Measurements from ENCODE around the gene RMND1.
"Not testable (repeated sequence)": the region's sequence is repeated elsewhere in the genome, so short reads cannot be mapped to it uniquely, and the experiment has no call there.

The RMND1 gene

GRCh38 chr6:151461673-151462072, 9.7 kb upstream of the RMND1 start:
- no peak overlapping the region for H3K4me3 ChIP-seq (ENCODE audit: control insufficient read depth, low read depth, low read length)
- DNase-seq (ENCODE audit: low read depth): no peak
- no peak for TF ChIP-seq CTCF (conservative IDR thresholded peaks at IDR 0.05; ENCODE audit: control insufficient read depth, insufficient read depth, low read depth, low read length)

- DNase-seq (ENCODE audit: low read depth); H3K4me3 ChIP-seq (ENCODE audit: control insufficient read depth, low read depth, low read length): not testable (repeated sequence)
Measured at GRCh38 chr6:151455751-151456398, 3.9 kb upstream of the RMND1 start.

- H3K4me3 ChIP-seq (ENCODE audit: control insufficient read depth, low read depth, low read length): peak overlapping the region; percentile 90
- peak; percentile 33 for DNase-seq (ENCODE audit: low read depth)
- no peak for TF ChIP-seq CTCF (conservative IDR thresholded peaks at IDR 0.05; ENCODE audit: control insufficient read depth, insufficient read depth, low read depth, low read length)
Measured at GRCh38 chr6:151452750-151453427, 963 bp upstream of the RMND1 start.

- peak overlapping the region; percentile 98 for H3K4me3 ChIP-seq (ENCODE audit: control insufficient read depth, low read depth, low read length)
- no peak for TF ChIP-seq CTCF (conservative IDR thresholded peaks at IDR 0.05; ENCODE audit: control insufficient read depth, insufficient read depth, low read depth, low read length)
- DNase-seq (ENCODE audit: low read depth): no peak
Measured at GRCh38 chr6:151451417-151451949, 443 bp downstream of the RMND1 start.

GRCh38 chr6:151450928-151451327, 998 bp downstream of the RMND1 start:
- not testable (repeated sequence) for DNase-seq (ENCODE audit: low read depth)
- peak overlapping the region; percentile 98 for H3K4me3 ChIP-seq (ENCODE audit: control insufficient read depth, low read depth, low read length)

GRCh38 chr6:151448623-151449022, 3.3 kb downstream of the RMND1 start:
- TF ChIP-seq CTCF (conservative IDR thresholded peaks at IDR 0.05; ENCODE audit: control insufficient read depth, insufficient read depth, low read depth, low read length): peak; percentile 5
- H3K4me3 ChIP-seq (ENCODE audit: control insufficient read depth, low read depth, low read length): no peak overlapping the region
- no peak for DNase-seq (ENCODE audit: low read depth)

GRCh38 chr6:151447237-151447636, 4.7 kb downstream of the RMND1 start:
- no peak for TF ChIP-seq CTCF (conservative IDR thresholded peaks at IDR 0.05; ENCODE audit: control insufficient read depth, insufficient read depth, low read depth, low read length)
- no peak overlapping the region for H3K4me3 ChIP-seq (ENCODE audit: control insufficient read depth, low read depth, low read length)
- no peak for DNase-seq (ENCODE audit: low read depth)
